Measurements from ENCODE around the gene RAI14. TPM values are rescaled to one million over a fixed set of nuclear protein-coding genes. Genes with fewer than 3 reads are reported as not detected.

The RAI14 gene
- 100 to 1,000 TPM; 256 to 360 (median 323) TPM for total RNA-seq (2021; fragmentation: NEBNext Ultra II Directional; extraction: Animal tissue kit (Norgen Biotek cat#: 25700))
- long read RNA-seq, full-length matches to known transcripts, result 38 of 162 reads
- long read RNA-seq, partial matches to known transcripts, result 105 of 162 reads
- long read RNA-seq, other reads (novel, unspliced or antisense), result 19 of 162 reads

GRCh38 chr5:34656001-34656699, at the start of gene RAI14:
Gene RAI14 (plus strand): TSS chr5:34656328. CDS start chr5:34686920, 30,592 bp downstream.
- TF ChIP-seq CTCF (IDR thresholded peaks at IDR 0.05), result peak; percentile 69
- peaks cover 17% of the 10 kb centered on the region for H3K36me3 Mint-ChIP-seq (ENCODE audit: low read depth)
- peaks cover 8% of the 10 kb centered on the region for H3K27me3 Mint-ChIP-seq (ENCODE audit: insufficient read depth)
- DNase-seq, result peak; percentile 76
- peaks cover 73% of the 10 kb centered on the region for H3K4me1 Mint-ChIP-seq (ENCODE audit: low read depth)
- H3K4me3 Mint-ChIP-seq, result peak within 1 kb of the TSS; percentile 93
- no peaks in the 10 kb centered on the region for H3K9me3 Mint-ChIP-seq
- peak within 1 kb of the TSS; percentile 98 for H3K27ac Mint-ChIP-seq

GRCh38 chr5:34608368-34608767, 47.8 kb upstream of the RAI14 start:
- H3K27me3 Mint-ChIP-seq (ENCODE audit: insufficient read depth), result no peaks in the 10 kb centered on the region
- peaks cover 61% of the 10 kb centered on the region for H3K4me1 Mint-ChIP-seq (ENCODE audit: low read depth)
- H3K27ac Mint-ChIP-seq, result peak overlapping the region; percentile 80
- DNase-seq, result no peak
- no peaks in the 10 kb centered on the region for H3K9me3 Mint-ChIP-seq
- H3K36me3 Mint-ChIP-seq (ENCODE audit: low read depth), result no peaks in the 10 kb centered on the region
- peak overlapping the region; percentile 80 for H3K4me3 Mint-ChIP-seq
- TF ChIP-seq CTCF (IDR thresholded peaks at IDR 0.05), result no peak

GRCh38 chr5:34608859-34609648, 47.1 kb upstream of the RAI14 start:
- Mint-ChIP-seq H3K27ac (peak overlapping the region; percentile 80), H3K9me3 (no peaks in the 10 kb centered on the region), H3K4me1 (ENCODE audit: low read depth) (peaks cover 56% of the 10 kb centered on the region), H3K4me3 (peak overlapping the region; percentile 80), H3K36me3 (ENCODE audit: low read depth) (no peaks in the 10 kb centered on the region), H3K27me3 (ENCODE audit: insufficient read depth) (no peaks in the 10 kb centered on the region)
- peak; percentile 89 for DNase-seq
- TF ChIP-seq CTCF (IDR thresholded peaks at IDR 0.05), result no peak

GRCh38 chr5:34609951-34610441, 46.1 kb upstream of the RAI14 start:
- DNase-seq, result peak; percentile 54
- Mint-ChIP-seq H3K27ac (peak overlapping the region; percentile 80), H3K36me3 (ENCODE audit: low read depth) (no peaks in the 10 kb centered on the region), H3K27me3 (ENCODE audit: insufficient read depth) (no peaks in the 10 kb centered on the region), H3K9me3 (no peaks in the 10 kb centered on the region), H3K4me1 (ENCODE audit: low read depth) (peaks cover 49% of the 10 kb centered on the region), H3K4me3 (peak overlapping the region; percentile 80)
- TF ChIP-seq CTCF (IDR thresholded peaks at IDR 0.05), result no peak

- Mint-ChIP-seq H3K27me3 (ENCODE audit: insufficient read depth) (no peaks in the 10 kb centered on the region), H3K4me3 (peak overlapping the region; percentile 80), H3K36me3 (ENCODE audit: low read depth) (no peaks in the 10 kb centered on the region), H3K9me3 (no peaks in the 10 kb centered on the region), H3K4me1 (ENCODE audit: low read depth) (peaks cover 49% of the 10 kb centered on the region), H3K27ac (peak overlapping the region; percentile 80)
- TF ChIP-seq CTCF (IDR thresholded peaks at IDR 0.05), result no peak
- no peak for DNase-seq
Observed at GRCh38 chr5:34610546-34610945, 45.6 kb upstream of the RAI14 start.

All from HFFc6 (cell line).